ENCODE measurements around the gene WDR91. TPM values are rescaled to one million over a fixed set of nuclear protein-coding genes. Genes with fewer than 3 reads are reported as not detected.

The WDR91 gene
- total RNA-seq (2014; rRNA removed; shearing (Covaris generic)) = 8.9 and 10.8 TPM in 2 replicates

DNA sequence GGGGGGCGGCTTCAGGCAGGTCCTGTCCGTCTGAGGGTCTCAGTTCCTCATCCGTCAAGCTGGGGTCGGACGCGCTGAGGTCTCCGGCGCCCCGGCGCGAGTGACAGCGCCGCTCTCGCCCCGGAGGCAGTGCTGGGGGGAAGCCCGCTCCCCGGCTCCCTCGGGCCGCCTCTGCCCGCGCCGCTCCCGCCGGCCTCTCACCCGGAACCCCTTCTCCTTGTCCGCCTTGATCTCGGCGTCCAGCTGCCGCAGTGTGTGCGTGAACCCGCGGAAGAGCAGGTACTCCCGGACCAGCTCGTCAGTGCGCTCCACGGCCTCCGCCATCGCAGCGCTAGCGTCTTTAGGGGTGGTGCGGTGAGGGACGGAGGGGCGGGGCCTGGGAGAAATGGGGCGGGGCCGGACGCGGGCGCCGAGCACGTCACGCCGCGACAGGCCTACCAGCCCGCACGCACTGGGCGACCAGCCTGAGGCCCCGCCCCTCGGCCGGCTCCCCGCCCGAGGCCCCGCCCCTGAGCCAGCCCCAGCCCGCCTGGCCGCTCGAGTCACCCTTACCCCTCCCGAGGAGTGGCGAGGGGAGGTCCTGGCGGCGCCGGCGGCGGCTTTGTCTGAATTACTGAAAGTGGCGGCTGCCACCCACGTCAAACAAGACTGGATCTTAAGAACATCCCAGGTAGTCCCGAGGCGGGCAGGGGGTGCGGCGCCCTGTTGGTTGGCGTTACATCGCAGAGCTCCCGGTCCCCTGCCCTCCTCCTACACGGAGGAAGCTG, at the start of gene WDR91:
Gene WDR91 (minus strand): TSS at position 348 of the 767 bp plus-strand sequence. CDS start 24 bp downstream, at position 324.
- peak; percentile 96 for DNase-seq (ENCODE audit: low spot score)

DNA sequence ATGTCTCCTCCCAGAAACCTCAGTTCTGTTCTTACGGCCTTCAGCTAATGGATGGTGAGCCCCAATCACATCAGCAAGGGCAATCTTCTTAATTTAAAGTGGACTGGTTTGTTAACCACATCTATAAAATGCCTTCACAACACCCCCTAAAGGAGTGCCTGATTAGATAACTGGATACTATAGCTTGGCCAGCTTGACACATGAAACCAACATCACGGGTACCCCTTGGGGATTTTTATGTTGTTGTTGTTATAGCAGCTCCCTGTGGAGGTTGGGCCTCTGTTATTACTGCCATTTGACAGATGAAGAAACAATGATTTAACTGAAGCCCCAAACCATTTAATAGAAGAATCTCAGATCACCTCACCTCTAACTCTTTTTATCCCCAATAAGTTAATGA, 49.1 kb upstream of the WDR91 start:
- DNase-seq (ENCODE audit: low spot score) = no peak

DNA sequence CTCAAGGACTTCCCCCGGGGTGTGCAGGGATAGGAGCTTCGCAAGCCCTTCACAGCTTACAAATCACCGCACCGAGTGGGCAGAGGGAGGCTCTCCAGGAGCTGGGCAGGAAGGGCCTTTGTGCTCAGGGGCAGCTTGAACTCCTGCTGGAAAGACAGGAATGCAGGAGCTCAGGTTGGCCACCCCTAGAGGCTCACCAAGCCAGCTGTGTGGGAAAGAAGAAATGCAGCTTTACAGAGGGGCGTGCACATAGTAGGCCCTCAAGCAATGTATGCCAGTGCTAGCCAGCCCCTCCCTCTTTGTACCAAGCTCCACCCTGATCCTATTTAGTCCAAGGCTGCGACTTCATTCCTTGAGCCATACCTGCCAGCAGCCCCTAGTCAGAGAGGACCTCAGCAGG, 48.4 kb upstream of the WDR91 start:
- DNase-seq (ENCODE audit: low spot score) = no peak

DNA sequence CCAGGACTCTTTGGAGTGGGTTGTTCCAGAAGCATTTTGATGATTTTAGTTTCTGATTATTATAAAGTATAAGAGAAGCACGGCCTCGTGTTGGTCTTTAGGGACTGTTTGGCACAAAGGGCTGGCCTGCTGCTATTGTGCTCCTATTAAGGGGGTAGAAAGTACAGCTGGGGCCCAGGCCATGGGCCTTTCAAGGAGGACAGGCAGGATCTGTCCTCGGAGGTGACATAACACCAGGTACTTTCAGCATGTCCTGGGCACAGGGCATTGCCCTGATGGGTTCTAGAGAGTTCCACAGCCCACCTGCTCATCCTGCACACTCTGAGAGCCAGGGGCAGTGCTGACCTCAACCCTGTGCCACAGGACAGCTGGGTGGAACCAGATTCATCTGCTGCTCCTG, 47.3 kb upstream of the WDR91 start:
- DNase-seq (ENCODE audit: low spot score) = no peak

DNA sequence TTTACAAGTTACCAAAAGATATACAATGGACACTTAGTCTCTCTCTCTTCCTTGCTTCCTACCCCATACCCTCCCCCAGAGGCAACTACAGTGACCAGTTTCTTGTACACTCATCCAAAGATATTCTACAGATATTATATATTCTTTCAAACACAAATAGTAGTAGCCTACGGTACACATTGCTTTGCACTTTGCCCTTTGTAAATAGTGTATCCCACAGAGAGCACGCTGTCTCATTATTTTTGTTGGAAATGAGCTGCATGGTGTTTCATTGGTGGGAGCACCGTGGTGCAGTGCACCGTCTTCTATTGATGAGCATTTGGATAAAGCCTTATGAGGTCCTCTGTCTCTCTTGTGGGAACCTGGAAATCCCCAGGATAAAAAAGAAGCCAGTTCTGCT, 46.5 kb upstream of the WDR91 start:
- DNase-seq (ENCODE audit: low spot score) = no peak

- DNase-seq (ENCODE audit: low spot score) = peak; percentile 17
Measured at GRCh38 chr7:135253851-135254771, 42.8 kb upstream of the WDR91 start.

DNA sequence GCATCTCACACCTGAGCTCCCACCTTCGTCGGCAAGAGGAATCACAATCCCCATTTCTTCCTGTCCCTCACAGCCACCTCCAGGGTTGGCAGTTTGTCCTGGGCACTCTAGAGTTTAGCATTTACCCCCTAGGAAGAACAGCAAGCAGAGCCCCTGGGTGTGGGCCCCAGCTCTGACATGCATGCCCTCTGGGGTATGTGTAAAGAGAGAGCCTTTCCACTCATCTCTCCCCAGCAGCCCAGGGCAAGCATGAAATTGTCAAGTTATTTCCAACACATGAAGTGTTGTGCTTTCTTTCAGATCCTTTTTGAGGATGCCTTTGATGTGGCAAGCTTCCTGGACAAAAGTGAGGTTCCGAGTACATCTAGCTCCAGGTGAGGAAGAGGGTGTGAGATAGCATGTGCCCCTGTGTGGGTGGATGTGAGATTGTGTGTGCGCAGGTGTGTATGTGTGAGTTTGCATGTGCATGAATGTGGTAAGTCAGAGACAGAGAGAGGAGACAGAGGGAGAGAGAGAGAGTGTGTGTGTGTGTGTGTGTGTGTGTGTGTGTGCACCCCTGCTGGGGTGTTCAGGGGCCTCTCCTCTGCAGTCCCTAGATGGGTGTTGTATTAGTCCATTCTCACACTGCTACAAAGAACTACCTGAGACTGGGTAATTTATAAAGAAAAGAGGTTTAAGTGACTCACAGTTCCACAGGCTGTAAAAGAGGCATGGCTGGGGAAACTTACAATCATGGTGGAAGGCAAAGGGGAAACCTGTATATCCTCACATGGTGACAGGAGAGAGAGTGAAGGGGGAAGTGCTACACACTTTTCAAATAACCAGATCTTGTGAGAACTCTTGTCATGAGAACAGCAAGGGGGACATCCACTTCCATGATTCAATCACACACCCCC, 40.4 kb upstream of the WDR91 start:
- DNase-seq (ENCODE audit: low spot score) = no peak

DNA sequence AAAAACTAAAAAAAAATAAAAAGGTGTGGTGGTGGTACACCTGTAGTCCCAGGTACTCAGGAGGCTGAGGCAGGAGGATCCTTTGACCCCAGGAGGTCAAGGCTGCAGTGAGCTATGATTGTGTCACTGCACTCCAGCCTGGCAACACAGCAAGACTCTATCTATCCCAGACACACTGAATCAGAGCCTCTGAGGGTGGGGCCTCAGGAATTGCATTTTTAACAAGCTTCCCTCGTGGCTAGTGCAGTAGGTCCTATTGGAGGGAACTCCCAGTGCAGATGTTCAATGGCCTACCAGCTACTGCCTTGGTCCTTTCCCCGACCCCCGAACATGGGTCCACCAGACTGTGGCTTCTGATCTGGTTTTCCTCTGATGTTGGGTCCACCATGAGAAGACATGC, 37.2 kb upstream of the WDR91 start:
- no peak for DNase-seq (ENCODE audit: low spot score)

- DNase-seq (ENCODE audit: low spot score) = no peak
Measured at GRCh38 chr7:135247746-135248471, 36.6 kb upstream of the WDR91 start.

- no peak for DNase-seq (ENCODE audit: low spot score)
Measured at GRCh38 chr7:135246191-135246825, 35.0 kb upstream of the WDR91 start.

DNA sequence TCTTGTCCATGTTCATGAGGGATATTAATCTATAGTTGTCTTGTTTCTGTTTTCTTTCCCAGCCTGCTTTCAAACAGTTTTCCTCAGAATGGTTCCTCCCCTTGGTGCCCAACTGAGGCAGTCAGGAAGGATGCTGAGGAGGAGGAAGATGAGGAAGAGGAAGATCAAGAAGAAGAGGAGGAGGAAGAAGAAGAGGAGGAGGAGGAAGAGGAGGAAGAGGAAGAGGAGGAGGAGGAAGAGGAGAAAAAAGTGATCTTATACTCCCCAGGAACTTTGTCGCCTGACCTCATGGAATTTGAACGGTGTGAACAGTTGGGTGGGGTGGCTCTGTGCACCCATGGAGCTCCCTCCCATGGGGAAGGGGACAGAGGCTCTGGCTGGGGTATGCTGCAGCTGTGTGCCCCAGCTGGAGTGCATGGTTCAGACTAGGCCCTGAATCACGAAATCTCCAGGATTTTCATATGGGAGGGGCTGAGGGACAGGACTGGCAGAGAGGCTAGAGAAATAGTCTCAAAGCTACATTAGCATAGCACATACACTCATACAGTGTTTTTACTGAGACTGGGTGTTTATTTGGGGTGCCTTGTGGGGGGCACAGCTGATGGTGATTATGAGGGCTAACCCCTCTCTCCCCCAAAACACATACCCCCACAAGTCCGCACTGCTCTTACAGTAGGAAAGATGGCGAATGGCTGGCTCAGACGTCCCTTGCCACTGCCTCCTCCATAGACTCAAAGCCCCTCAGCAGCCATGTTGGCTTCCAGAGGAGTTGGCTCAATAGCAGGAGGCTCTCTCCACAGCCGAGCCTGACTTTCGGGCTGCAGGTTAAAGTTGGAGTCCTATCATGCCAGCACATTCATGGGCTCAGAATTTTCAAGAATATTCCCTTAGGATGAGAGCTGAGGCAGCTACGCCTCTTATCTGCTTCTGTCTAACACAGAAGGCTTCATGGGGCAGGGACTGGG, 34.2 kb upstream of the WDR91 start:
- DNase-seq (ENCODE audit: low spot score) = no peak

GRCh38 chr7:135242096-135242684, 30.9 kb upstream of the WDR91 start:
- no peak for DNase-seq (ENCODE audit: low spot score)

DNA sequence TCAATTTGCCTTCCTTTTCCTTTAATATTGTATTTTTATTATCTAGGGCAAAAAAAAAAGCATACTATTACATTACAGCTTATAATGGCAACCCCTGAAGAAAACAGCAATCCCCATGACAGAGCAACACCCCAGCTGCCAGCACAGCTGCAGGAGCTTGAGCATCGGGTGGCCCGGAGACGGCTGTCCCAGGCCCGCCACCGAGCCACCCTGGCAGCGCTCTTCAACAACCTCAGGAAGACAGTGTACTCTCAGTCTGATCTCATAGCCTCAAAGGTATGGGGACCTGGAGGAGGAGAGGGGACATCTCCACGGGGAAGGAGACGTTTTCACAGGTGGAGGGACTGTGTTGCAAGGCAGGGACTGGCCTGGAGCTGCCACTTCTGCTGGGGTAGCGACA, 29.1 kb upstream of the WDR91 start:
- no peak for DNase-seq (ENCODE audit: low spot score)

GRCh38 chr7:135239263-135239662, 27.9 kb upstream of the WDR91 start:
- DNase-seq (ENCODE audit: low spot score) = no peak

GRCh38 chr7:135238112-135238744, 26.9 kb upstream of the WDR91 start:
- peak; percentile 25 for DNase-seq (ENCODE audit: low spot score)

- DNase-seq (ENCODE audit: low spot score) = no peak
Measured at GRCh38 chr7:135236727-135237126, 25.4 kb upstream of the WDR91 start.

GRCh38 chr7:135235841-135236240, 24.5 kb upstream of the WDR91 start:
- DNase-seq (ENCODE audit: low spot score) = no peak

GRCh38 chr7:135234727-135235126, 23.4 kb upstream of the WDR91 start:
- no peak for DNase-seq (ENCODE audit: low spot score)
